ENCODE measurements around the gene KCNJ11. TPM values are rescaled to one million over a fixed set of nuclear protein-coding genes. Genes with fewer than 3 reads are reported as not detected.
"Not testable (repeated sequence)": the region's sequence is repeated elsewhere in the genome, so short reads cannot be mapped to it uniquely, and the experiment has no call there.

KCNJ11 gene
- 11.4 TPM for total RNA-seq

DNA sequence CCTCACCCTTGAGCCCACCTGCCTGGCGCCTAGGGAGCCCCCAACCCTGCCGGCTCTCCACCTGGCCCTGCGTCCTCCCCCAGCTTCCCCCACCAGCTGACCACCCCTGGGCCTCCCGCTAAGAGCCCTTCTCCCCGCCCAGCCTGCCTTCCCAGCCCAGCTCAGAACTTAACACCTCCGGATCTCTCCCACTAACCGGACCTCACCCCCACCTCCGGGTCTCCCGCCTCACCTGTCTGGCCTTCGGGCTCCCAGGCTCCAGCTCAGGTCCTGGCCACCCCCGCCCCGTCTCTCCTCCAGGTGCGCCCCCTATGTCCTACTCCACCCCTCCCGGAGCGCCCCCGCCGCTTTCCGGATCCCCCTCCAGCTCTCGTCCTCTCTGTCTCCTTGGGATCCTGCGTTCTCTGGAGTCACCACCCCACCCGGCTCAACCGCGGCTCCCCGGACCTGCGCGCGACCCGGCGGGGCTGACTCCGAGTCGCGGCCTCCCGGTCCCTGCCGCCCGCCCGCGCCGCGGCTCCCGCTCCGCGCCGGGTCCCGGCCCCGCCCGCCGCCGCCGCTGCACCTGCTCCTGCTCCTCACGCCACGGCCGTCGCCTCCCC is at the start of gene KCNJ11:
TSS of gene KCNJ11 (minus strand) at position 51 of the 602 bp plus-strand sequence. CDS start 568 bp downstream, outside the sequence.
- DNase-seq = no peak

DNA sequence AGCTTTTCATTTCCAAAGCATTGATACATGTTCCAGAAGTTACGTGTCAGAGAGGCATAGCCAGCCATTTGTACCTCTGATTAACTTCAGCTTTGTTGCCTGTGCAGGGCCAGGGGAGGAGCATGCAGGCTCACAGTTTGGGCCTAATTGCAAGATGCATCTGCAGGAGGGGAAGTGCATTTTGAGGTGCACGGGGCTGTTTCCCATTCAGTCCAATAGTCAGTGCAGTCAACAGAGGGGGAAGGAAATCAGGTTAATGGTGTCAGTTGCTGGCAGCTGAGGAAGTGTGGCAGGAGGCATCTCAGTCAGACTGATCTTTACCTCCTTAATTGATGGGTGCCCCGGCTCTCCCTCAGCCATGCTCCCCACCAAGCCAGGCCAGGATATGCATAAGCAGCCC is 48.9 kb upstream of the KCNJ11 start:
- DNase-seq = no peak

DNA sequence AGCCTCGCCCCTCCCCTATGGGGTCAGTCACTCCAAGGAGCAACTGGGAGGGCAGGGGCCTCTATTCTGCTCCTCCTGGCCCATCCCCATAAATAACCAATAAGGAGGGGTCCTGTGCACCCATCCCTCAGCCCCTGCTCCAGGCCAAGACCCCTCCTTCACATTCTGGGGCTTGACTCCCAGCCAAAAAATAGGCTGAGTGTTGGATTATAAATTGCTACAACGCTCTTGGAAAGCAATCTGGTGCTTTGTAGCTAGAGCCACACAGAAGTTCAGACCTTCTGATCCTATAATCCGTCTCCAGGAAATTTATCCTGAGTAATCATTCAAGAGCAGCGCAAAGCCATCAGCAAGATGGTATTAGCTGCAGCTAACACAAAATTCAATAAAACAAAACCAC is 45.6 kb upstream of the KCNJ11 start:
- DNase-seq = no peak

- DNase-seq = no peak
These were observed 43.5 kb upstream of the KCNJ11 start for GRCh38 chr11:17432002-17432401.

GRCh38 chr11:17431139-17431538 is 42.7 kb upstream of the KCNJ11 start:
- DNase-seq = no peak

DNA sequence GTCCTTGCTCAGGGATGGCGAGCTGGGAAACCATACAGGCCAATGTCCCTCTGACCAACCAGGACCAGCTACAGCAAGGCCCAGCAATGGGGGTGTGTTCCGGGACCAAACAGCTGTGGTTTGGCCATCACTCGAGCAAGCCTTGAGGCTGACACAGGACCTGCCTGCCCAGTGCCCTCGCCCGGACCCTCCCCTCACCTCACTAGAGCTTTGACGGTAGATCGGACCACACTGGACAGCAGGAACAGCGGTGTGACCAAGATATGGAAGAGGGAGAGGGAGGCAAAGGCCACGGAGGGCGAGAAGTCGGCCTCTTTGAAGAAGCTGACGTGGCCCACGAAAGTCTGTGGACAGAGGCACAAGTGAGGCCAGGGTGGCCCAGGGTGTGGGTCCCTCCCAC is 42.2 kb upstream of the KCNJ11 start:
- DNase-seq = no peak

DNA sequence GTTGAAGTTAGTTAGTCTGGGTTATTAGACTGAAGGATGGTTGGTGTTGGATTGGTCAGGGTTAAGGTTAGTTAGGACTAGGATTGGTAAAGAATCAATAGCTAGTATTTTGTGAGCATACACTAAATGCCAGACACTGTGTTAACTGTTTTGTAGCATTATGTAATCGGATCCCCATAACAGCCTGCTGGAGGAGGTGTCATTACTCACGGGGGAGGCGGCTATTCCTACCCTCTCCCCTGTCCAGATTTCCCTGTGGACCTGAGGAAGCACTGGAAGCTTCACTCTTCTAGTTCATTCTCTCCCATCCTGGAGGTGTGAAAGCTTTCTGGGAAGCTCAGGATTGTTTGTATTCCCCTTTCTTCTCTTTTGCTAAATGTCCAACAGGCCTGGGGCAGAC is 40.5 kb upstream of the KCNJ11 start:
- DNase-seq = no peak

DNA sequence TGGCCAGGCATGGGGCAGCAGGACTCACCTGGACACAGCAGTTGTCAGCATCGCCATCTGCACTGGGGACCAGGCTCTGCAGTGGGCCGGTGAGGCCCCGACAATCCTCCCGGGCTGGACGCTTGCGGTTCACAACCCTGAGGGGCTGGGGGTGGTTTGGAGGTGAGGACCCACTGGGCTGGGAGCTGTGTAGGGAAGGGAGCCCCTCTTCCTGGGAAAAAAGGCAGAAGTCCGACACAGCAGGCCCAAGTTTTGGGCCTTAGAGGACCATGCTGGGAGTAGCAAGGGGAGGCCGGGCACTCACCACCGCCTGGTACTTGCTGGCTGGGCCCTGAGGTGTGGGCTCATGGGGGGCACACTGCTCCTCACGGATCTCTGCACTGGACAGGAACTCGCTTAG is 39.8 kb upstream of the KCNJ11 start:
- DNase-seq = no peak

GRCh38 chr11:17426233-17426632 is 37.8 kb upstream of the KCNJ11 start:
- DNase-seq = not testable (repeated sequence)

GRCh38 chr11:17423533-17424310 is 35.3 kb upstream of the KCNJ11 start:
- DNase-seq = no peak

DNA sequence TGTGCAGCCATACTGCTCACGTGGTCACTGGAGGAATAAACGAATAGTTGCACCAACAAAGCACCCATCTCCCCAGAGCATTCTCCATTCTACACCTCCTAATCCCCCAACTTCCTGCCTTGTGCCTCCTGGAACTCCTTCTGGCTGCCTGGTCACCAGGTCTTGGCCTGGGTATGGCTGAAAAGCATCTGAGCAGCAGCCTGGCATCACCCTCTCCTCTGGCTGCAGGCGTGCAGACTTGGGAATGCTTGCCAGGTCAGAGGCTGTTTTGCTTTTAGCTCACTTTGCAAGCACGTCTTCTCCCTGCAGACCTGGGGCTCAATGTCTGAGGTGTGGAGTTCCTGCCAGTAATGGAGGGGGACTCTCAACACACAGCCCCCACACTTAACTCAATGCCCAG is 33.3 kb upstream of the KCNJ11 start:
- DNase-seq = no peak

GRCh38 chr11:17418444-17419081 is 30.1 kb upstream of the KCNJ11 start:
- no peak for DNase-seq

GRCh38 chr11:17416492-17416891 is 28.0 kb upstream of the KCNJ11 start:
- DNase-seq = no peak

DNA sequence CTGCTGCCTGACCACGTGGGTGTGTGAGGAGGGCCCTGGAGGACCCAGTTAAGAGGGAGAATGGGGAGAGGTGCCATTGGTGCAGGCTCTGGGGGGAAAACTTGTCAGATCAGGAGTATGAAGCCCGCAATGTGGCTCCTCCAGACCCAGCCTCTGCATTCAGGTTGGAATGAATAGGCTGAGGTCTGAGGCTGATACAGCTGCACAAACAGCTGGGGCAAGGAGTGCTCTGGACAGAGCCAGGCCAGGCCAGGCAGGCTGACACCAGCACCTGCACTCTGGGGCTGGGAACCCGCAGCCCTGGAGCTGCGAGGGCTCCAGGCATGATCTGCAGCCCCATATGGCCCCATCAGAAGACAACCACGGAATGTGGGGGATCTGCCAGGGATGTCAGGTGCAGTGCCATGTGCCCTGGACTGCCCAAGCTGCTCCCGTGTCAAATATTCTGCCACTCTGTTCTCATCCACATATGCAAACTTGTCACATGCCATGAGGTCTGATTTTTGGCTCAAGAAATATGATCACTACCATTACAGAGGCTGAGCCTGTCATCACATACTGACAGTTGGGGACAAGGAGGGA is 27.2 kb upstream of the KCNJ11 start:
- no peak for DNase-seq

DNA sequence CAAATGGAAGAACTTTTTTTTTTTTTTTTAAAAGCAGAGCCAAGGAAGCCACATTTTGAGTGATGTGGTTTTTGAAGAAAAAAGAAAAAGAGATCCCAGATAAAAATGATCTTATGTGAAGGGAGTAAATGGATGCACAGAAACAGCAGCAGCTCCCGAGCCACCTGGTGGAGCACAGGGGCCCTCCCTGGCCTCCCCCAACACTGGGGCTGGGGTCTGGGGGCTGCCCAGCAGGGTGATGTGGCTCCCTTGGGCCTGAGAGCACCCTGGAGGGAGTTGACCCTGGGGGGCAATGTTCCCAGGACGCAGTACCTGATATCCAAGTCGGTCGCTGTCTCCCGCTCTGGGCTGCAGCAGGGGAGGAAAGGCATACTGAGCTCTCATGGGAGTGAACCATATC is 26.5 kb upstream of the KCNJ11 start:
- no peak for DNase-seq

DNA sequence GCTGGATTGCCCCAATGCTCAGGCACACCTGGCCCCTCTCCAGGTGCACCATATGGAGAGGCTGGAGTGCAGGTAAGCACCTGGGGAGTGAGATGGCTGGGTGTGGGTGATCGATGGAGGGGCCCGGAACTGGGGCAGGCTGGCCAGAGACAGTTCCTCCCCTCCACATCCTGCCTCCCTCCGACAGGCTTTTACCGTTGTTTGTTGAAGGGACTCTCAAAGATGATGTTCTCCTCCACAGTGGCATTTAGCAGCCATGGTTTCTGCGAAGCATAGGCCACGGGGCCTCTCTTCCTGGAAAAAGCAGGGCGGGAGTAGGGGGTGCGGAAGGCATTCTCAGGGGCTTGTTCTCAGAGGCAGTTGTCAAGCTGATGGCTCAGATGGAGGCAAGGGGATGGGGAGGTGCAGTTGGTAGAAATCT is 25.9 kb upstream of the KCNJ11 start:
- DNase-seq = no peak

GRCh38 chr11:17413414-17414316 is 25.2 kb upstream of the KCNJ11 start:
- DNase-seq = no peak

GRCh38 chr11:17412488-17413180 is 24.2 kb upstream of the KCNJ11 start:
- DNase-seq = no peak

- DNase-seq = no peak
These were observed 23.0 kb upstream of the KCNJ11 start for GRCh38 chr11:17411418-17411817.

GRCh38 chr11:17410606-17411379 is 22.3 kb upstream of the KCNJ11 start:
- no peak for DNase-seq

DNA sequence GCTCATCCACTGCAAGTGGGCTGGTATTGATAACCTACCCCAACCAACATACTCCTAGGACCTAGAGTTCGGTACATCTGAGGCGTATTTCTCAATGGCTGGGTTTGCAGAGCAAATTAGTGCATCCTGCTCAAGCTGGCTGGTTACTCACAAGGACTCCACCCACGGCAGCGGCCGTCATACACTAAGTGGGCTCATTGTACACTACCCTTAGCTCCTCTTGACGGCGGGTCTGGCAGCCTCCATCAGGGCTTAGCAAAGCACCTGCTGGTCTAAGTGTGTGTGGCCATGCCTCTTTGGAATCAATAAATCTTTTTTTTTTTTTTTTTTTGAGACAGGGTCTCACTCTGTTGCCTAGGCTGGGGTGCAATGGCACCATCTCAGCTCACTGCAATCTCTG is 20.2 kb upstream of the KCNJ11 start:
- no peak for DNase-seq

Measured in occipital lobe (tissue), 2 donors.